ENCODE results near the gene PROSER1. TPM values are rescaled to one million over a fixed set of nuclear protein-coding genes. Genes with fewer than 3 reads are reported as not detected.

The PROSER1 gene
- total RNA-seq, 1 experiment from 2014 or later = 75.6 TPM

- intact Hi-C loops (cut with micrococcal nuclease; ENCODE audit: unreplicated experiment) = no loop called here
- TF ChIP-seq CTCF (IDR thresholded peaks at IDR 0.05; ENCODE audit: insufficient read depth in 1 of 2, low read depth in 1 of 2, low read length in 1 of 2, severe bottlenecking in 1 of 2, unreplicated experiment in 1 of 2) = no peak
- no peaks in the 10 kb centered on the region for H3K27me3 ChIP-seq (replicated peaks; ENCODE audit: control insufficient read depth, insufficient read depth, low read length)
- H3K4me3 ChIP-seq (ENCODE audit: low read depth, low read length) = no peak overlapping the region
- no peak for DNase-seq
- H3K36me3 Mint-ChIP-seq (ENCODE audit: insufficient read depth, unreplicated experiment) = no peaks in the 10 kb centered on the region
- BruUV-seq (replicated peaks) = no TSS peak
- H3K4me3 Mint-ChIP-seq (ENCODE audit: unreplicated experiment) = no peak overlapping the region
- no peaks in the 10 kb centered on the region for H3K4me1 Mint-ChIP-seq (ENCODE audit: low read depth, unreplicated experiment)
- ChIA-PET CTCF (no interaction called here), POLR2A (no interaction called here)
- peaks cover 16% of the 10 kb centered on the region; the same call in 1 of the 2 replicates for H3K9me3 ChIP-seq
- no peaks in the 10 kb centered on the region for H3K36me3 ChIP-seq (ENCODE audit: control insufficient read depth, insufficient read depth, low read length)
- no peaks in the 10 kb centered on the region for H3K4me1 ChIP-seq
- no peaks in the 10 kb centered on the region for H3K27me3 Mint-ChIP-seq (ENCODE audit: insufficient read depth, unreplicated experiment)
- H3K27ac Mint-ChIP-seq (ENCODE audit: unreplicated experiment) = no peak overlapping the region
- H3K9me3 Mint-ChIP-seq (ENCODE audit: unreplicated experiment) = peaks cover 16% of the 10 kb centered on the region
These were observed 77.7 kb downstream of the PROSER1 start for GRCh38 chr13:38960175-38960574.

Other genes with a start within 250 kb of the PROSER1 start
- gene STOML3, start 47.3 kb downstream of the PROSER1 start, total RNA-seq (2022) = 0.16 and 0.43 TPM in 2 replicates
- gene NHLRC3, start 367 bp upstream of the PROSER1 start, total RNA-seq (2022) = 35.8 and 38.1 TPM in 2 replicates

Data from Caco-2 (cell line).